Thyroid gland (tissue), 4 donors: ENCODE data around the gene SFRP5.

Experiments used
- POLR2A ChIP-seq, 2 donors: fragments of 450-650 bp; IDR thresholded peaks; one replicate each; pipeline ENCODE4 v1.6.1; 2017; ENCODE audit warnings: antibody characterized with exemption in 2 of 2, mild to moderate bottlenecking in 2 of 2, moderate library complexity in 1 of 2
- TF ChIP-seq, protein P1 (sequence below), 6 experiments: fragments of 200-600 bp in 3 of 6; fragments of 450-650 bp in 3 of 6; sonication (generic) in 3 of 6; IDR thresholded peaks; one replicate each; pipeline ENCODE4 v1.5.1; 2016 to 2019; ENCODE audit warnings: antibody characterized with exemption in 6 of 6, mild to moderate bottlenecking in 2 of 6, inconsistent platforms in 1 of 6, moderate library complexity in 1 of 6

DNA sequence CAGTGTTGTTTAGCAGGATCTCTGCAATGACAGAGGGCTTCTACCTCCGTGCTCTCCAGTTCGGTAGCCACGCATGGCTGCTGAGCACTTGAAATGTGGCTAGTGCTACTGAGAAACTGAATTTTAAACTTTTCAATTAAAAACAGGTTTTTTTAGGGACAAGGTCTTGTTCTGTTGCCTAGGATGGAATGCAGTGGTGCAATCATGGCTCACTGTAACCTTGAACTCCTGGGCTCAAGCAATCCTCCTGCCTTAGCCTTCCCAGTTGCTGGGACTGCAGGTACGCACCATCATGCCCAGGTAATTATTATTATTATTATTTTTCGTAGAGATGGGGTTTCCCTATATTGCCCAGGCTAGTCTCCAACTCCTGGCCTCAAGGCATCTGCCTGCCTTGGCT is 13.4 kb upstream of the SFRP5 start:
- TF ChIP-seq, protein P1, sequence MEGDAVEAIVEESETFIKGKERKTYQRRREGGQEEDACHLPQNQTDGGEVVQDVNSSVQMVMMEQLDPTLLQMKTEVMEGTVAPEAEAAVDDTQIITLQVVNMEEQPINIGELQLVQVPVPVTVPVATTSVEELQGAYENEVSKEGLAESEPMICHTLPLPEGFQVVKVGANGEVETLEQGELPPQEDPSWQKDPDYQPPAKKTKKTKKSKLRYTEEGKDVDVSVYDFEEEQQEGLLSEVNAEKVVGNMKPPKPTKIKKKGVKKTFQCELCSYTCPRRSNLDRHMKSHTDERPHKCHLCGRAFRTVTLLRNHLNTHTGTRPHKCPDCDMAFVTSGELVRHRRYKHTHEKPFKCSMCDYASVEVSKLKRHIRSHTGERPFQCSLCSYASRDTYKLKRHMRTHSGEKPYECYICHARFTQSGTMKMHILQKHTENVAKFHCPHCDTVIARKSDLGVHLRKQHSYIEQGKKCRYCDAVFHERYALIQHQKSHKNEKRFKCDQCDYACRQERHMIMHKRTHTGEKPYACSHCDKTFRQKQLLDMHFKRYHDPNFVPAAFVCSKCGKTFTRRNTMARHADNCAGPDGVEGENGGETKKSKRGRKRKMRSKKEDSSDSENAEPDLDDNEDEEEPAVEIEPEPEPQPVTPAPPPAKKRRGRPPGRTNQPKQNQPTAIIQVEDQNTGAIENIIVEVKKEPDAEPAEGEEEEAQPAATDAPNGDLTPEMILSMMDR (IDR thresholded peaks at IDR 0.05) = no peak
- TF ChIP-seq POLR2A (IDR thresholded peaks at IDR 0.05) = no peak
